Stimulated activated CD8-positive, alpha-beta memory T cell treated with anti-CD3 and anti-CD28 coated beads, Interleukin-12 subunit alpha, Interleukin-12 subunit beta, amount 100 ng/mL, for 4 hours (primary cell): ENCODE measurements around the gene NSMCE1.

Source experiments
- DNase-seq: peaks from one replicate; pipeline ENCODE4 v3.0.0-alpha.2; 2020; ENCODE audit warnings: low read depth

NSMCE1 gene

DNA sequence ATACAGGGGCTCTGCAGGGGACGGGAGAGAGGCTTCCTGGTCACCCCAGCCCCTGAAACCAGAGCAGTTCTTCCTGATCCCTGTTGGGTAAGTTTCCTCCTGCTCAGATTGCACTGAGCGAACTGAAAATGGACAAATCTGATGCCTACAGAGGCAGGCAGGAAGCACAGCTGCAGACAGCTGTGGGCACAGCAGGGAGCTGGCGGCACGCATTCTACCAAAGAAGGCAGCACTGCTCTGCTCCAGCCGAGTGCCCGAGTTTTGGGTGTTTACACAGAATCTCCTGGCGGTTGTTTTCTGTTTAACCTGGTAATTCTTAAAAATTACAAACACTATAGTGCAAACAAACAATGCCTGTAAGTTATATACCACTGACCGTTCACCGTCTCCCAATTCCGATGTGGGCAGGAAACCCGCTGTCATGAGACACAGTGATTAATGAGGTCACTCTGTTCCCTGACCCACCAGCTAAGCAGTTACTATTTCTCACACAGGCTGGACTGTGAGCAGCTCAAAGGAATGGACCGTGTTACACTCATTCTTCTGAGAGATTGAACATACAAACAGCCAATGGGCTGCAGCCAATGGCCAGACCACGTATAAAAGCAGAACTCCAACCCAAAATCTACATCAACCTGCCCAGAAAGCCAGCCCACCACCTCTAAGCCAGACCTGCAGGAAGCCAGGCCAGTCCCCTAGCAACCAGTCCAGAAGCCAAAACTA lies 25.5 kb downstream of the NSMCE1 start:
- no peak for DNase-seq

- DNase-seq = no peak
These were observed 26.2 kb downstream of the NSMCE1 start for GRCh38 chr16:27242398-27242797.

- no peak for DNase-seq
These were observed 26.9 kb downstream of the NSMCE1 start for GRCh38 chr16:27241658-27242057.

GRCh38 chr16:27240948-27241531 lies 27.5 kb downstream of the NSMCE1 start:
- no peak for DNase-seq

- DNase-seq = no peak
These were observed 28.5 kb downstream of the NSMCE1 start for GRCh38 chr16:27239906-27240655.

GRCh38 chr16:27239026-27239425 lies 29.5 kb downstream of the NSMCE1 start:
- no peak for DNase-seq

GRCh38 chr16:27238591-27238990 lies 30.0 kb downstream of the NSMCE1 start:
- no peak for DNase-seq

- DNase-seq = no peak
These were observed 30.5 kb downstream of the NSMCE1 start for GRCh38 chr16:27238016-27238587.

- DNase-seq = peak; percentile 65
These were observed 31.2 kb downstream of the NSMCE1 start for GRCh38 chr16:27237219-27238015.

DNA sequence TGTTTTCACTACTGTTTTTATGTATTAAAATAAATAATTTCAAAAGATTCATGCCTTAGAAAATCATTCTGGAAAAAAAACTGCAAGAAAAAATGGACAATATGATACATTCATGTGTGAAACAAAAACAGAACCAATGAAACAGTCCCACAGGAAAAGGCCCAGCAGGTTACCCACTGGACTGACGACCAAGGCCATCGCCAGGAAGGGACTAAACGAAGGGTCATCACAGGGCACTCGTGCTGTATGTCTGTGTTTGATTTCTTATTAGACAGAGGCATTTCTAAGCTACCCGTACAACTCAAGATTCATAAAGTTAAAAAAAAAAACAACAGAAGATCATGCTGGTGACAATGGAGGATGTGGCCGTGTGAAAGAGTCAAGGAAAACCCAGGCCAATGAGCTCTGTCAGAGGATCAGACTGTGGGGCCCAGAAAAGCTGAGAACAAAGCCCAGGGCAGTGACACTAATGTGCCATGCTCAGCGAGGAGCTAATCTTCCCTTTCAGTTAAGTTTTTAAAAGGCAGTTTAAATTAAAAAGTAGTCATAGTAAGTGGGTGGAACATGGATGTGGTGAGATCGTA lies 31.8 kb downstream of the NSMCE1 start:
- no peak for DNase-seq

GRCh38 chr16:27235938-27236245 lies 32.7 kb downstream of the NSMCE1 start:
- DNase-seq = no peak

DNA sequence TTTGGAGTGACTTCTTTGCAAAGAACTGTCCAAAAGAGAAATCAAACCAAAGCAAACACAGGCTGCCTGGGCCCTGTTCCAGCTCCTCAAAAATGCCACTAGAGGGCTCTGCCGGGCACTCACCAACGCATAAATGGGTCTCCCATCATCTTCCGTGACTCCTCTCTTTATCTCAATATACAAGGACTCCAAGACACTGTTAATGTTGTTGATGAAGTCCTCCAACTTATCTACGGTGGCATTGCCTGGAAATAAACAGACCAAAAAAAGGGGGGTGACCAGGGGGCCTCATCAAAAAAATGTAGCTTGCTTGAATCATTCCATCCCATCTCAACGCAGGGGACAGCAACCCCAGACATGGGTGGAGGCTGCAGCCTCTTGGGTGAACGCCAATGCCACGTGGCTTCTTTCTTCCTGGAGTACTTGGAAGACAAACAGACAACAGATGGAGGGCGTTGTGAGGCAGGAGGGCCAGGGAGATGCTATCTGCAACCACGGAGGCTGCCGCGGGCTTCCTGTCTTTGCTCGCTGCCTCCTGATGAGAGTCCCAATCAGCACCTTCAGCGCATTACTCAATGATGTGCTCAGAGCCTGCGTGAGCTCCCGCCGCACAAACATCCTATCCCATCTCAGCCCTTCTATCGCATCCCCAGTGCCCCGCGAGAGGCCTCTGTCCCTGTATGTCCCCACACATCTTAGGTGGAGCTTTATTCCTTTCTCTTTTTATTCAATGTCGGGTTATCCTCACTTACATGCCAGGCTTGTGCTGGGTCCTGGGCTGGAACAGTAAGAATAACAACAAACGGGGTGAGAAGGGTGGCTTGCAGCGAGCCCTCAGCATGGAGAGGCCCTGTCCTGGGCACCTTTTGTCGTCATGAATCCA lies 33.3 kb downstream of the NSMCE1 start:
- peak; percentile 60 for DNase-seq

GRCh38 chr16:27234603-27235002 lies 34.0 kb downstream of the NSMCE1 start:
- no peak for DNase-seq

GRCh38 chr16:27234171-27234570 lies 34.4 kb downstream of the NSMCE1 start:
- no peak for DNase-seq

GRCh38 chr16:27233731-27234130 lies 34.8 kb downstream of the NSMCE1 start:
- no peak for DNase-seq

- DNase-seq = no peak
These were observed 35.5 kb downstream of the NSMCE1 start for GRCh38 chr16:27232901-27233625.

DNA sequence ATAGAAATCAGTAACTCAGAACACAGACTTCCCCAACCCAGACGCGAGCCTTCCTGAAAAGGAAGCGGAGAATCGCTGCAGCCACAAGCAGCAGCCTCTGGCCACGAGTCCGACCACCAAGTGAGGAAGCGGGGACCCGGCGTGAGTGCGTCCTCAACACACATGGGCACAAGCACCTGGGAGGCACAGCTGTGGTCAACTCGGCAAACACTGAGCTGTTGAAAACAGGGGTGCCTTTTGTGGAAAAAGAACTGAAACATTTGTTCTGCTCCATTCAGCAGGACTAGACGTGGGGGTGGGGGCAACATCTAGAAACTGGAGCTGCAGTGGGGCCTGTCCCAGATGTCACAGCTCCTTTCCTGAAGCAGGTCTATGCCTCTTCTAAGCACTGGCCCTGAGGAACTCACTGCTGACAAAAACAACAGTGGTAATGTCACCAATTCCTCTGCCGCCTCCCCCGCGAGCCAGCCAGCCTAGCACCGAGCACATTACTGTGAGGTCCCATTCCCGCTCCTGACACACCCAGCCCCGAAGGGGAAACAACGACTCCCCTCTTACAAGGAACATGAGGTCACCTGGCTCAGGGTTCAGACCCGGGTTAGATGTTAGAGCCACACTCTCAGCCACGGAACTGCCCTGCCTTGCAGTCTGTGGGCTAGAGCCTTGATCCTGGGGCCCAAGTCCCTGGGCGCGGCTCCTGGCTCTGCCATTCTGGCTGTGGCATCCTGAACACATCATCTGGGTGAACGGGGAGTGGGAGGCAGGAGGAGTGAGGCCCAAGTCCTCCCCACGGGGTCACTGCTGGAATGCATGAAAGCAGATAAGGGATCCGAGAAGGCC lies 36.3 kb downstream of the NSMCE1 start:
- no peak for DNase-seq

DNA sequence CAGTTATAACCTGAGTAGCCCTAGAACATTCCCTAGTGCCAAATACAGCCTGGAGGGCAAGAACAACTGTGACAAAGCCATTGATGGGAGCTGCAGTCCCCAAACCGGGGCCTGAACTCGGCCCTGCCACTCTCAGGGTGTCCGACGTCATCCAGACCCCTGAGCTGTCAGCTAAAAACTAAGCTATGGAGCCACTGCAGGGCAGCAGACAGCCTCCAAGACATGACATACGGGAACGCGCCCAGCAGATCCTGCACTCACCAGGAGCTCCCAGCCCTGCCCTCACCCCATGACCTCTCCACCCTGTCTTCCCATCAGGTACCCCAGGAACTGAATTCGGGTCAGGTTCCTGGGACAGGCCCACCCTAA lies 36.9 kb downstream of the NSMCE1 start:
- no peak for DNase-seq

DNA sequence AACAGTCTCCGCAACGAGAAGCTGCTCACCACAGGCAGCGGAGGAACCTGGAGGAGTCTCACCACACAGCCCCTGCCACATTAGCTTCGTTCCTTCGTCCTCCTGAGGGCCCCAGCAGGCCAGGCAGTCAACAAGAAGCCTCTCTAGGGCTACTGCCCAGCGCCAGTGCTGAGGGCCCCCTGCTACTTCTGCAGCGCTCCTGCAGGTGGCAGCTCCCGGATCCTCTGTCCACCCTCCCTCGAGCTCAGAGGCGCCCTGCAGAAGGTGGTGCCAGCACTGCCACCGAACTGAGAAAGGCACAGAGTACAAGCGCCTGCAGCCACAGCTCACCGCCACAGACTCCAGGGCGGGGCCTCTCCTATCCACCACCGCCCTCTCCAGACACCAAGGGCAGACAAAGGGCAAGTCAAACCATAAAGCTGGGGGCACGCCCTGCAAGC lies 38.0 kb downstream of the NSMCE1 start:
- peak; percentile 45 for DNase-seq
